ENCODE data around the gene OR1J1. TPM values are rescaled to one million over a fixed set of nuclear protein-coding genes. Genes with fewer than 3 reads are reported as not detected.

The OR1J1 gene
- total RNA-seq, 1 experiment from 2014 or later, result not detected

GRCh38 chr9:122446819-122447484, 30.8 kb downstream of the OR1J1 start:
- no peak for DNase-seq (ENCODE audit: extremely low read depth, low read depth)

GRCh38 chr9:122445155-122445749, 32.5 kb downstream of the OR1J1 start:
- no peak for DNase-seq (ENCODE audit: extremely low read depth, low read depth)

DNA sequence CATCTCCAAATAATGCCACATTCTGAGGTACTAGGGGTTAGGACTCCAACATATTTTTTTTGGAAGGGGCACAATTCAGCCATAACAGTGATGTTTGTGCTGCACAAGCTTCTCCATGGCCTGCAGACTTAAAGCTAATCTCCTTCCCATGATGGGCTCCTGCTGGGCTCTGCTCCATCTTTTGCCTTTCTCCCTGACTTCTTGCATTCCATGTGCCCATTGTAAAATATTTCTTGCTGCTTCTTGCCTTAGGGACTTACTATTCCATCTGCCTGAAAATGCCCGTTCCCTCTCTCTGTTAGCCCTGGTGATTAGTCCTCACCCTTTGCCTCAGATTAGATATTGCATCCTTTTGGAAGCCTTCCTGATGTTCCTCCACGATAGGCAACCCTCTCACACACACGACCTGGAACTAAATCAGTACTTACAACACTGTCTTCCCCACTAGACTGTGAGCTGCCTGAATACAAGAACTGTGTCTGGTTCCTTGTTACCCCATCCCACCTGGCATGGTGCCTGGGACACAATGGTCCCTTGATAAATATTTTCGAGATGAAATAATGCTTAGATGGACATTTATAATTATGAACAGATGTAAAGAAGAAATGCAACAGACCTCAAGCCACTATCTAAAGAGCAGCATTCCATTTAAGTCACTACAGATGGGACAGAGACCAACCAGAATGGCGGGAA, 33.5 kb downstream of the OR1J1 start:
- no peak for DNase-seq (ENCODE audit: extremely low read depth, low read depth)

GRCh38 chr9:122442568-122442967, 35.2 kb downstream of the OR1J1 start:
- no peak for DNase-seq (ENCODE audit: extremely low read depth, low read depth)

Other genes with a start within 250 kb of the OR1J1 start
- 0.10 and 0.98 TPM in 2 replicates for gene LHX6, start 249.0 kb downstream of the OR1J1 start, total RNA-seq (2014; rRNA removed; shearing (Covaris generic))
- gene RBM18, start 213.1 kb downstream of the OR1J1 start, total RNA-seq (2014; rRNA removed; shearing (Covaris generic)), result 28.9 and 32.3 TPM in 2 replicates
- 76.2 and 90.6 TPM in 2 replicates for gene MRRF, start 213.0 kb downstream of the OR1J1 start, total RNA-seq (2014; rRNA removed; shearing (Covaris generic))
- gene PTGS1, start 106.9 kb downstream of the OR1J1 start, total RNA-seq (2014; rRNA removed; shearing (Covaris generic)), result 1.5 and 1.9 TPM in 2 replicates
- gene OR1J2, start 32.9 kb upstream of the OR1J1 start, total RNA-seq (2014; rRNA removed; shearing (Covaris generic)), result 0.22 TPM in 1 of 2 replicates, not detected in the other
- gene OR1J4, start 41.2 kb upstream of the OR1J1 start, total RNA-seq (2014; rRNA removed; shearing (Covaris generic)), result not detected in 2 replicates
- gene OR1N1, start 49.4 kb upstream of the OR1J1 start, total RNA-seq (2014; rRNA removed; shearing (Covaris generic)), result not detected in 2 replicates
- gene OR1N2, start 75.2 kb upstream of the OR1J1 start, total RNA-seq (2014; rRNA removed; shearing (Covaris generic)), result not detected in 2 replicates
- gene OR1L8, start 105.5 kb upstream of the OR1J1 start, total RNA-seq (2014; rRNA removed; shearing (Covaris generic)), result 0.27 TPM in 1 of 2 replicates, not detected in the other
- not detected in 2 replicates for gene OR1Q1, start 136.8 kb upstream of the OR1J1 start, total RNA-seq (2014; rRNA removed; shearing (Covaris generic))
- gene OR1B1, start 179.7 kb upstream of the OR1J1 start, total RNA-seq (2014; rRNA removed; shearing (Covaris generic)), result not detected in 2 replicates
- not detected in 2 replicates for gene OR1L1, start 183.8 kb upstream of the OR1J1 start, total RNA-seq (2014; rRNA removed; shearing (Covaris generic))
- not detected in 2 replicates for gene OR1L3, start 197.2 kb upstream of the OR1J1 start, total RNA-seq (2014; rRNA removed; shearing (Covaris generic))
- gene OR1L4, start 246.1 kb upstream of the OR1J1 start, total RNA-seq (2014; rRNA removed; shearing (Covaris generic)), result not detected in 2 replicates

Data from NCI-H460 (cell line).